HEK293 (cell line): ENCODE results near the gene SARS1.

Source experiments
- SCRT1 ChIP-seq: fragments of 450-650 bp; formaldehyde crosslinking; IDR thresholded peaks from 2 replicates; pipeline ENCODE4 v1.5.1; 2016; ENCODE audit warnings: missing biosample characterization, missing genetic modification characterization, borderline replicate concordance
- ZNF138 ChIP-seq: fragments of 450-650 bp; formaldehyde crosslinking; IDR thresholded peaks from 2 replicates; pipeline ENCODE4 v1.5.1; 2016; ENCODE audit warnings: missing biosample characterization, missing genetic modification characterization, borderline replicate concordance
- ZNF558 ChIP-seq: fragments of 450-650 bp; formaldehyde crosslinking; IDR thresholded peaks from 2 replicates; pipeline ENCODE4 v1.5.1; 2016; ENCODE audit warnings: missing biosample characterization, missing genetic modification characterization
- TF ChIP-seq, protein P1 (sequence below): fragments of 450-650 bp; formaldehyde crosslinking; IDR thresholded peaks from 2 replicates; pipeline ENCODE4 v1.5.1; 2016; ENCODE audit warnings: missing biosample characterization, missing genetic modification characterization

DNA sequence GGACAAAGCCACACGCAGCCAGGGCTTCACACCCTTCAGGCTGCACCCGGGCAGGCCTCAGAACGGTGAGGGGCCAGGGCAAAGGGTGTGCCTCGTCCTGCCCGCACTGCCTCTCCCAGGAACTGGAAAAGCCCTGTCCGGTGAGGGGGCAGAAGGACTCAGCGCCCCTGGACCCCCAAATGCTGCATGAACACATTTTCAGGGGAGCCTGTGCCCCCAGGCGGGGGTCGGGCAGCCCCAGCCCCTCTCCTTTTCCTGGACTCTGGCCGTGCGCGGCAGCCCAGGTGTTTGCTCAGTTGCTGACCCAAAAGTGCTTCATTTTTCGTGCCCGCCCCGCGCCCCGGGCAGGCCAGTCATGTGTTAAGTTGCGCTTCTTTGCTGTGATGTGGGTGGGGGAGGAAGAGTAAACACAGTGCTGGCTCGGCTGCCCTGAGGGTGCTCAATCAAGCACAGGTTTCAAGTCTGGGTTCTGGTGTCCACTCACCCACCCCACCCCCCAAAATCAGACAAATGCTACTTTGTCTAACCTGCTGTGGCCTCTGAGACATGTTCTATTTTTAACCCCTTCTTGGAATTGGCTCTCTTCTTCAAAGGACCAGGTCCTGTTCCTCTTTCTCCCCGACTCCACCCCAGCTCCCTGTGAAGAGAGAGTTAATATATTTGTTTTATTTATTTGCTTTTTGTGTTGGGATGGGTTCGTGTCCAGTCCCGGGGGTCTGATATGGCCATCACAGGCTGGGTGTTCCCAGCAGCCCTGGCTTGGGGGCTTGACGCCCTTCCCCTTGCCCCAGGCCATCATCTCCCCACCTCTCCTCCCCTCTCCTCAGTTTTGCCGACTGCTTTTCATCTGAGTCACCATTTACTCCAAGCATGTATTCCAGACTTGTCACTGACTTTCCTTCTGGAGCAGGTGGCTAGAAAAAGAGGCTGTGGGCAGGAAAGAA is 61.1 kb downstream of the SARS1 start:
- TF ChIP-seq, protein P1, sequence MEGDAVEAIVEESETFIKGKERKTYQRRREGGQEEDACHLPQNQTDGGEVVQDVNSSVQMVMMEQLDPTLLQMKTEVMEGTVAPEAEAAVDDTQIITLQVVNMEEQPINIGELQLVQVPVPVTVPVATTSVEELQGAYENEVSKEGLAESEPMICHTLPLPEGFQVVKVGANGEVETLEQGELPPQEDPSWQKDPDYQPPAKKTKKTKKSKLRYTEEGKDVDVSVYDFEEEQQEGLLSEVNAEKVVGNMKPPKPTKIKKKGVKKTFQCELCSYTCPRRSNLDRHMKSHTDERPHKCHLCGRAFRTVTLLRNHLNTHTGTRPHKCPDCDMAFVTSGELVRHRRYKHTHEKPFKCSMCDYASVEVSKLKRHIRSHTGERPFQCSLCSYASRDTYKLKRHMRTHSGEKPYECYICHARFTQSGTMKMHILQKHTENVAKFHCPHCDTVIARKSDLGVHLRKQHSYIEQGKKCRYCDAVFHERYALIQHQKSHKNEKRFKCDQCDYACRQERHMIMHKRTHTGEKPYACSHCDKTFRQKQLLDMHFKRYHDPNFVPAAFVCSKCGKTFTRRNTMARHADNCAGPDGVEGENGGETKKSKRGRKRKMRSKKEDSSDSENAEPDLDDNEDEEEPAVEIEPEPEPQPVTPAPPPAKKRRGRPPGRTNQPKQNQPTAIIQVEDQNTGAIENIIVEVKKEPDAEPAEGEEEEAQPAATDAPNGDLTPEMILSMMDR = no peak
- no peak for TF ChIP-seq ZNF138
- TF ChIP-seq SCRT1 (tag by site-specific recombination) = no peak
- no peak for TF ChIP-seq ZNF558 (tag by site-specific recombination)
